AG09319 (cell line): ENCODE data around the gene GALNT17.

Experiments used
- DNase-seq: peaks from one replicate; pipeline ENCODE4 v3.0.0-alpha.2; 2010; ENCODE audit warnings: low read depth; ENCODE audit errors: extremely low read depth
- TF ChIP-seq, protein P1 (sequence below): IDR thresholded peaks from 2 replicates; pipeline ENCODE4 v1.5.1; 2011; ENCODE audit warnings: low read depth, mild to moderate bottlenecking, inconsistent platforms, low read length, moderate library complexity

The GALNT17 gene

DNA sequence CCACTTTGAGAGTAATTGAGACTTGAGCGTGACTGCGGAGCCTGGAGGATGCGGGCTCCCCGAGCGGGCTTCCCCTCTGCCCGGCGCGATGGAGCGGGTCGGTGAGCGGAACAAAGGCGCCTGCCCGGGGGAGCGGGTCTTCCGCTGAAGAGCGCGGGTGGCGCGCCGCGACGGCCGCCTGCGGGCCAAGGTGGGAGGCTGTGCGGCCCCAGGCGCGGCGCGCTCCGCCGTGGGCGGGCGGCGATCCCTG lies at the start of gene GALNT17:
Gene GALNT17 (plus strand): TSS at position 18 of the 250 bp plus-strand sequence.
- TF ChIP-seq, protein P1, sequence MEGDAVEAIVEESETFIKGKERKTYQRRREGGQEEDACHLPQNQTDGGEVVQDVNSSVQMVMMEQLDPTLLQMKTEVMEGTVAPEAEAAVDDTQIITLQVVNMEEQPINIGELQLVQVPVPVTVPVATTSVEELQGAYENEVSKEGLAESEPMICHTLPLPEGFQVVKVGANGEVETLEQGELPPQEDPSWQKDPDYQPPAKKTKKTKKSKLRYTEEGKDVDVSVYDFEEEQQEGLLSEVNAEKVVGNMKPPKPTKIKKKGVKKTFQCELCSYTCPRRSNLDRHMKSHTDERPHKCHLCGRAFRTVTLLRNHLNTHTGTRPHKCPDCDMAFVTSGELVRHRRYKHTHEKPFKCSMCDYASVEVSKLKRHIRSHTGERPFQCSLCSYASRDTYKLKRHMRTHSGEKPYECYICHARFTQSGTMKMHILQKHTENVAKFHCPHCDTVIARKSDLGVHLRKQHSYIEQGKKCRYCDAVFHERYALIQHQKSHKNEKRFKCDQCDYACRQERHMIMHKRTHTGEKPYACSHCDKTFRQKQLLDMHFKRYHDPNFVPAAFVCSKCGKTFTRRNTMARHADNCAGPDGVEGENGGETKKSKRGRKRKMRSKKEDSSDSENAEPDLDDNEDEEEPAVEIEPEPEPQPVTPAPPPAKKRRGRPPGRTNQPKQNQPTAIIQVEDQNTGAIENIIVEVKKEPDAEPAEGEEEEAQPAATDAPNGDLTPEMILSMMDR = no peak
- no peak for DNase-seq

GRCh38 chr7:71095266-71095860 lies 36.6 kb upstream of the GALNT17 start:
- no peak for DNase-seq
- TF ChIP-seq, protein P1 = no peak

DNA sequence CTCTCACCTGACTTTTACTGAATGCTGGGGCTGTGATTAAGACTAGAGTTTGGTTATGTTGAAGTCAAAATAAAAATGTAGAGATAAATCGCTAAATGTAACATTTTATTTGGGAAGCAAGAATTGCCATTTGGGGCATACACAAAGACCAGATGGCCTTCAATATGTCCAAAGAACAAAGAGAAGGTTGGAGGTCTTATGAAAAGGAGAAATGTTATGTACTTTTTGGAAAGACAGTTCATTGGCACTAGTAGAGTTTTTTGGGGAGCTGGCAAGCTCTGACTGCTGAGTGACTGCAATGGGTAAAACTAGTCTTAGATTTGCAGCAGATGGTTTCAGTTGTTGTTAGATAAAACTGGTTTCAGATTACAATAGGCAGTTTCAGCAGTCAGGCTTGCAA lies 35.6 kb upstream of the GALNT17 start:
- TF ChIP-seq, protein P1 = no peak
- DNase-seq = no peak

- TF ChIP-seq, protein P1 = no peak
- DNase-seq = no peak
Measured at GRCh38 chr7:71106226-71106625, 25.7 kb upstream of the GALNT17 start.

DNA sequence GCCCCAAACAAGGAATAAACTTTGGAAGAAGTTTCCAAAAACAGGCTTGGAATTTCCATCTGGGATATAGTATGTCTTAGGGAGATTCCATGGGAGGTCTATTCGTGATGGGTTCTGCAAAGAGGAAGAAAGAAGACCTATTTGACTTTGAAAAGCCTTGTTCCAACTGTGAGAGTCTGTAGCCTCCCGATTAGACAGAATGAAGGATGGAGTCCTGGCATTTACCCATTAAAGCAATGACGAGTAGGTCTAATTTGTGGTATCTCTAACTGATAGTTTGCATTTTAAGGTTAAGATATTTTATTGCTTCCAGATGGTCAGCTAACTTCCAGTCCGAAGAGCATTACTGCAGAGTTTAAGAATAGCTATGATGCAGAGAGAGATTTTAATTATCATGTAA lies 19.5 kb upstream of the GALNT17 start:
- no peak for DNase-seq
- TF ChIP-seq, protein P1 = no peak

DNA sequence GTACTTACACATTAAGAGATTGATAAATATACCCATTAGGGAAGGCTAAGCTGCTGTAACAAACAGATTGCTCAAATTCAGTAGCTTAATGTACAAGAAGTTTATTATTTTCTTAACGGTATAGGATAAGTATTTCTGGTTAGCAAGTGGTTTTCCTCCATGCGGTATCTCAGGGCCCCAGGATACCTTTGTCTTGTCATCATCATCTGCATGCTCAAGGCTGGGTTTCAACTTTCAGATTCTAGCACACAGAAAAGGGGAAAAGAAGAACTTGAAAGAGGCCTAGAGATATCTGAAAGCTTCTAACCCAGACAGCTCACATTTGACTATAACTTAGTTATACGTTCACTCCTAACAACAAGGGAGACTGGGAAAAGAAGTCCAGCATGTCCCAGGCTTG lies 11.8 kb upstream of the GALNT17 start:
- TF ChIP-seq, protein P1 = no peak
- no peak for DNase-seq

DNA sequence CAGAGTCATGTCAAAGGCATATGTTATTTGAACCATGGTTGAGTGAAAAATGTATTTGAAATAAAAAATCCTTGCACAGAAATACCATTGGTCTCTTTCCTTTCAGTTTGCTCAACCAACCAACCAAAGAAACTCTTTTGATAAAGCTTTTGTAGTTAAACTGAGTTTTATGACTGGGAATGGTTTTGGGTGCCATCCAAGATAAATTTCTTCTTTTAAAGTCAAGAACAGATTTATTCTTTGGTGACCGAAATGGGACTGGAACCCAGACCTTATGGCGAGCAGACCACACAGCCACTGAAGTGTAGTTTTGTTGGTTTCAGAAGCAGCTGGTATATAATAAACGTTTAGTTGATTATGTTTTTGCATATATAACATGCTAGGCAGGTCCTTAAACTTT lies 2.8 kb upstream of the GALNT17 start:
- TF ChIP-seq, protein P1 = no peak

More for the DNA sequence above, 2.8 kb upstream of the GALNT17 start:
- DNase-seq = no peak
